Neutrophil (primary cell): Measurements from ENCODE around the gene PDE6B.

ENCODE experiments used
- H3K27ac ChIP-seq: fragments of 200-600 bp; sonication (generic); 2 replicates; pipeline ENCODE4 v1.5.1; 2016; ENCODE audit warnings: mild to moderate bottlenecking, moderate library complexity
- H3K27me3 ChIP-seq: fragments of 200-600 bp; sonication (generic); 2 replicates; pipeline ENCODE4 v1.6.0; 2016; ENCODE audit warnings: mild to moderate bottlenecking
- H3K36me3 ChIP-seq: fragments of 200-600 bp; sonication (generic); 2 replicates; pipeline ENCODE4 v1.5.1; 2017
- H3K4me1 ChIP-seq, 2 experiments: fragments of 200-600 bp in 1 of 2; sonication (generic) in 1 of 2; 1 replicate in 1 of 2; 2 replicates in 1 of 2; pipeline versions ENCODE4 v1.5.1 to v1.6.1; 2013 to 2016; ENCODE audit warnings: low read depth in 1 of 2, low read length in 1 of 2, mild to moderate bottlenecking in 1 of 2, moderate library complexity in 1 of 2; ENCODE audit not compliant: control insufficient read depth in 1 of 2, insufficient read depth in 1 of 2
- H3K4me3 ChIP-seq, 2 experiments: fragments of 200-600 bp in 1 of 2; sonication (generic) in 1 of 2; 1 replicate in 1 of 2; 2 replicates in 1 of 2; pipeline ENCODE4 v1.5.1; 2013 to 2016; ENCODE audit warnings: low read depth in 1 of 2, low read length in 1 of 2, mild to moderate bottlenecking in 1 of 2, moderate library complexity in 1 of 2
- H3K9me3 ChIP-seq: fragments of 200-600 bp; sonication (generic); 2 replicates; pipeline ENCODE4 v1.5.1; 2016
- TF ChIP-seq, protein P1 (sequence below): fragments of 200-600 bp; sonication (generic); IDR thresholded peaks from 2 replicates; pipeline ENCODE4 v1.5.1; 2016; ENCODE audit warnings: antibody characterized with exemption

The PDE6B gene

DNA sequence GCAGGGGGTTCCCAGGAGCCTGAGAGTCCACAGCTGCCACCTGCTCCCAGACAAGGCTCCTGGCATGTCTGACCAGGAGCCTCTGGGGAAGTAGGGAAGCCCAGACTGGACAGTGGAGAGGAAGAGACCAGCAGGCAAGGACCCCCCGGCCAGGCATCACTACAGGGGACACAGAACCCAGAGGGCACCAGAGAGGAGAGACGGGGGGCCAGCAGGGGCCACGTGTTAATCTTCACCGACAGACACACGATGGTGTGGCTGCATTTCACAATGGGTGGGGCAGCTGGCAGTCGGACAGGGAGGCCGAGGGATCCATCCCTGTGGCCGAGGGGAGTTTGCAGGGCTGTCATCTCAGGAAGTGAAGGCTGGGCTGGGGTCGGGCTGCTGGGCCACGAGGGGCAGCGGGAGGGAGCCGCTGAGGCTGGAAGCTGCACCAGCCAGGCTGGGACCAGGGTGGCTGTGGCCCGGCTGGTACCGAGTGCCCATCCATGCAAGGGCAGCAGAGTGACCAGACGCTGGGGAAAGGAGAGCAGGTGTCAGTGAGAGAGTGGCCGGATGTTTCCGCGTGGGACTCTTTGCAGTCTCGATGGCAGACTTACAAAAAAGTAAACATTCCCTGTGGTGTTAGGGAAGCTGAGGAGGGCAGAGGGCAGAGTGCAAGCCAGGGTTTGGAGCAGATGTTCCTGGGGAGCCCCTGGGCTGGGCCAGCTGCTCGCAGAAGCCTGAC is 4.7 kb downstream of the PDE6B start:
- H3K27ac ChIP-seq = no peak overlapping the region
- H3K36me3 ChIP-seq = no peaks in the 10 kb centered on the region
- TF ChIP-seq, protein P1, sequence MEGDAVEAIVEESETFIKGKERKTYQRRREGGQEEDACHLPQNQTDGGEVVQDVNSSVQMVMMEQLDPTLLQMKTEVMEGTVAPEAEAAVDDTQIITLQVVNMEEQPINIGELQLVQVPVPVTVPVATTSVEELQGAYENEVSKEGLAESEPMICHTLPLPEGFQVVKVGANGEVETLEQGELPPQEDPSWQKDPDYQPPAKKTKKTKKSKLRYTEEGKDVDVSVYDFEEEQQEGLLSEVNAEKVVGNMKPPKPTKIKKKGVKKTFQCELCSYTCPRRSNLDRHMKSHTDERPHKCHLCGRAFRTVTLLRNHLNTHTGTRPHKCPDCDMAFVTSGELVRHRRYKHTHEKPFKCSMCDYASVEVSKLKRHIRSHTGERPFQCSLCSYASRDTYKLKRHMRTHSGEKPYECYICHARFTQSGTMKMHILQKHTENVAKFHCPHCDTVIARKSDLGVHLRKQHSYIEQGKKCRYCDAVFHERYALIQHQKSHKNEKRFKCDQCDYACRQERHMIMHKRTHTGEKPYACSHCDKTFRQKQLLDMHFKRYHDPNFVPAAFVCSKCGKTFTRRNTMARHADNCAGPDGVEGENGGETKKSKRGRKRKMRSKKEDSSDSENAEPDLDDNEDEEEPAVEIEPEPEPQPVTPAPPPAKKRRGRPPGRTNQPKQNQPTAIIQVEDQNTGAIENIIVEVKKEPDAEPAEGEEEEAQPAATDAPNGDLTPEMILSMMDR = no peak
- H3K27me3 ChIP-seq = no peaks in the 10 kb centered on the region
- no peak overlapping the region for H3K4me3 ChIP-seq
- no peaks in the 10 kb centered on the region for H3K4me1 ChIP-seq
- no peaks in the 10 kb centered on the region for H3K9me3 ChIP-seq

DNA sequence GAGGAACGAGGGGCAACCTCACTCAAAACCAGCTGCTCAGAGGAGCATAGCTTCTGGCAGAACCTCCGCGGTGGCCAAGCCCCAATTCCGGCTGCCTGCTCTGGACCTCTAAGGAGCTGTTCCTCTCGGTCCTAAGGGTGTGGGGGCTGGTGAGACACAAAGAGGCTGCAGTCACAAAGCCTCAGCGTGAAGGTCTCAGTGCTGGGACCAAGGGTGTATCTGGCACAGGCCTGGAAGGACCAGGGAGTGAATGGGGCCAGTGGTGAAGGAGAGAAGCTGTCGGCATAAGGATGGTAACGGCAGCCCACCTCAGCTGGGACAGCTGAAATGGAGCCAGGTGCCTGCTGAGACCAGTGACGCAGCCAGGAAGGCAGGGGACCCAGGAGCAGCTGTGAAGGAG is 5.3 kb downstream of the PDE6B start:
- Histone ChIP-seq H3K4me3 (no peak overlapping the region), H3K4me1 (no peaks in the 10 kb centered on the region), H3K27me3 (no peaks in the 10 kb centered on the region), H3K27ac (no peak overlapping the region), H3K9me3 (no peaks in the 10 kb centered on the region), H3K36me3 (no peaks in the 10 kb centered on the region)
- TF ChIP-seq, protein P1 = no peak

DNA sequence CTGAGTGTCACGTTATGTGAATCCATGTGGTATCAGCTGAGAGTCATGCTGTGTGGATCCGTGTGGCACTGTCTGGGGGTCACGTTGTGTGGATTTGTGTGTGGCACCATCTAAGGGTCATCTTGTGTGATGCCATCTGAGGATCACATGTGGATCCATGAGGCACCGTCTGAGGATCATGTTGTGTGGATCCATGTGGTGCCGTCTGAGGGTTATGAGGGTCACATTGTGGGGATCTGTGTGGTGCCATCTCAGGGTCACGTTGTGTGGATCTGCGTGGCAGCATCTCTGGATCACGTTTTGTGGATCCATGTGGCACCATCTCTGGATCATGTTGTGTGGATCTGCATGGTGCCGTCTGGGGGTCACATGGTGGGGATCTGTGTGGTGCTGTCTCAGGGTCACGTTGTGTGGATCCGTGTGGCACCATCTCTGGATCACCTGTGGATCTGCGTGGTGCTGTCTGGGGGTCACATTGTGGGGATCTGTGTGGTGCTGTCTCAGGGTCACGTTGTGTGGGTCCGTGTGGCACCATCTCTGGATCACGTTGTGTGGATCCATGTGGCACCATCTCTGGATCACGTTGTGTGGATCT is 6.9 kb downstream of the PDE6B start:
- TF ChIP-seq, protein P1 = no peak
- Histone ChIP-seq H3K36me3 (no peaks in the 10 kb centered on the region), H3K9me3 (no peaks in the 10 kb centered on the region), H3K4me1 (no peaks in the 10 kb centered on the region), H3K27me3 (peaks cover under 1% of the 10 kb centered on the region), H3K4me3 (no peak overlapping the region), H3K27ac (no peak overlapping the region)

- Histone ChIP-seq H3K4me3 (no peak overlapping the region), H3K36me3 (no peaks in the 10 kb centered on the region), H3K27ac (no peak overlapping the region), H3K27me3 (peaks cover 7% of the 10 kb centered on the region), H3K4me1 (no peaks in the 10 kb centered on the region), H3K9me3 (no peaks in the 10 kb centered on the region)
- TF ChIP-seq, protein P1 = no peak
Observed at GRCh38 chr4:632926-633325, 7.6 kb downstream of the PDE6B start.

DNA sequence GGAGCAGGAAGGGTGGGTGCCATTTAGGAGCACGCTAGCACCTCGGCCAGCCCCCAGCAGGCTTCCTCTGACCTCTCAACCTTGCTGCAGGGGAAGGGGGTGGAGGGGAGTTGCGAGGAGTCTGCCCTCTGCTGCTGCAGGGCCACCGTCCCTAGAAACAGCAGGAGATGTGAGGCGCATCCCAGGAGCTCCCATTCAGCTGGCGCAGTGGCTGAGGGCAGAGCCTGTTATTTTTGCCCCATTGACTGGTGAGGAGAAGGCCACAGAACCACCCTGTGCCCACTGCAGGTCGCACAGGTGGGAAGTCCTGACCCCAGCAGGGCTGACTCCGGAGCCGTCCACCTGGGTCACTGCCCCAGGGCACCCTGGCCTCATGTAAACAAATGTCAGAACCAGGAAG is 8.0 kb downstream of the PDE6B start:
- TF ChIP-seq, protein P1 = no peak
- no peaks in the 10 kb centered on the region for H3K9me3 ChIP-seq
- H3K4me1 ChIP-seq = no peaks in the 10 kb centered on the region

More for the DNA sequence above, 8.0 kb downstream of the PDE6B start:
- no peak overlapping the region for H3K27ac ChIP-seq
- H3K4me3 ChIP-seq = no peak overlapping the region
- no peaks in the 10 kb centered on the region for H3K36me3 ChIP-seq
- peaks cover 8% of the 10 kb centered on the region for H3K27me3 ChIP-seq
